ENCODE results near the gene APOBEC3G. TPM values are rescaled to one million over a fixed set of nuclear protein-coding genes. Genes with fewer than 3 reads are reported as not detected.
"Not testable (repeated sequence)": the region's sequence is repeated elsewhere in the genome, so short reads cannot be mapped to it uniquely, and the experiment has no call there.

APOBEC3G gene
- total and polyA plus RNA-seq, 2 donors (not counting 1 experiment from before 2014, with no cell fraction given): 14.3 to 22.1 TPM

- Histone ChIP-seq H3K4me1 (ENCODE audit: control insufficient read depth, extremely low read depth, insufficient read depth, low read length) (no peaks in the 10 kb centered on the region), H3K27ac (ENCODE audit: insufficient read depth, low read length) (no peak overlapping the region), H3K27me3 (ENCODE audit: control insufficient read depth, insufficient read depth, low read length) (peaks cover 10% of the 10 kb centered on the region), H2AFZ (ENCODE audit: low read length) (no peak overlapping the region), H3K79me2 (ENCODE audit: control insufficient read depth, insufficient read depth, low read length) (no peaks in the 10 kb centered on the region), H3K9me3 (ENCODE audit: control insufficient read depth, insufficient read depth, low read depth, low read length) (no peaks in the 10 kb centered on the region), H3K4me3 (replicated peaks in 1 of 4; ENCODE audit: control extremely low read depth in 1 of 4, insufficient read depth in 1 of 4, low read depth in 3 of 4, low read length in 4 of 4) (no peak overlapping the region), H4K20me1 (ENCODE audit: control insufficient read depth, extremely low read depth, insufficient read depth, low read length) (no peaks in the 10 kb centered on the region), H3K36me3 (ENCODE audit: control insufficient read depth, insufficient read depth, low read length) (no peaks in the 10 kb centered on the region), H3K4me2 (ENCODE audit: extremely low read depth, insufficient read depth, low read length) (no peak overlapping the region), H3K9ac (ENCODE audit: insufficient read depth, low read length) (no peak overlapping the region)
- DNase-seq (ENCODE audit: low read depth in 2 of 2): no peak
- TF ChIP-seq, protein P1, sequence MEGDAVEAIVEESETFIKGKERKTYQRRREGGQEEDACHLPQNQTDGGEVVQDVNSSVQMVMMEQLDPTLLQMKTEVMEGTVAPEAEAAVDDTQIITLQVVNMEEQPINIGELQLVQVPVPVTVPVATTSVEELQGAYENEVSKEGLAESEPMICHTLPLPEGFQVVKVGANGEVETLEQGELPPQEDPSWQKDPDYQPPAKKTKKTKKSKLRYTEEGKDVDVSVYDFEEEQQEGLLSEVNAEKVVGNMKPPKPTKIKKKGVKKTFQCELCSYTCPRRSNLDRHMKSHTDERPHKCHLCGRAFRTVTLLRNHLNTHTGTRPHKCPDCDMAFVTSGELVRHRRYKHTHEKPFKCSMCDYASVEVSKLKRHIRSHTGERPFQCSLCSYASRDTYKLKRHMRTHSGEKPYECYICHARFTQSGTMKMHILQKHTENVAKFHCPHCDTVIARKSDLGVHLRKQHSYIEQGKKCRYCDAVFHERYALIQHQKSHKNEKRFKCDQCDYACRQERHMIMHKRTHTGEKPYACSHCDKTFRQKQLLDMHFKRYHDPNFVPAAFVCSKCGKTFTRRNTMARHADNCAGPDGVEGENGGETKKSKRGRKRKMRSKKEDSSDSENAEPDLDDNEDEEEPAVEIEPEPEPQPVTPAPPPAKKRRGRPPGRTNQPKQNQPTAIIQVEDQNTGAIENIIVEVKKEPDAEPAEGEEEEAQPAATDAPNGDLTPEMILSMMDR (conservative IDR thresholded peaks at IDR 0.05 in 1 of 2, IDR thresholded peaks at IDR 0.05 in 1 of 2; ENCODE audit: low read depth in 1 of 2, low read length in 2 of 2): no peak
- no peak for TF ChIP-seq EZH2 (IDR thresholded peaks at IDR 0.05; ENCODE audit: low read length, missing control alignments)
Observed at GRCh38 chr22:39055658-39056057, 21.4 kb upstream of the APOBEC3G start.

GRCh38 chr22:39061290-39061689 lies 15.8 kb upstream of the APOBEC3G start:
- not testable (repeated sequence) for H3K79me2 ChIP-seq (ENCODE audit: control insufficient read depth, insufficient read depth, low read length); H3K27ac ChIP-seq (ENCODE audit: insufficient read depth, low read length); H3K4me1 ChIP-seq (ENCODE audit: control insufficient read depth, extremely low read depth, insufficient read depth, low read length); H4K20me1 ChIP-seq (ENCODE audit: control insufficient read depth, extremely low read depth, insufficient read depth, low read length); H3K27me3 ChIP-seq (ENCODE audit: control insufficient read depth, insufficient read depth, low read length); H3K9me3 ChIP-seq (ENCODE audit: control insufficient read depth, insufficient read depth, low read depth, low read length); H3K4me2 ChIP-seq (ENCODE audit: extremely low read depth, insufficient read depth, low read length); H3K4me3 ChIP-seq (replicated peaks in 1 of 4; ENCODE audit: control extremely low read depth in 1 of 4, insufficient read depth in 1 of 4, low read depth in 3 of 4, low read length in 4 of 4); DNase-seq (ENCODE audit: low read depth in 2 of 2); H2AFZ ChIP-seq (ENCODE audit: low read length); H3K36me3 ChIP-seq (ENCODE audit: control insufficient read depth, insufficient read depth, low read length); H3K9ac ChIP-seq (ENCODE audit: insufficient read depth, low read length)

GRCh38 chr22:39061951-39062350 lies 15.1 kb upstream of the APOBEC3G start:
- not testable (repeated sequence) for H3K27ac ChIP-seq (ENCODE audit: insufficient read depth, low read length); H3K4me1 ChIP-seq (ENCODE audit: control insufficient read depth, extremely low read depth, insufficient read depth, low read length); H2AFZ ChIP-seq (ENCODE audit: low read length); H3K4me2 ChIP-seq (ENCODE audit: extremely low read depth, insufficient read depth, low read length); H3K9me3 ChIP-seq (ENCODE audit: control insufficient read depth, insufficient read depth, low read depth, low read length); H3K36me3 ChIP-seq (ENCODE audit: control insufficient read depth, insufficient read depth, low read length); H3K9ac ChIP-seq (ENCODE audit: insufficient read depth, low read length); H3K27me3 ChIP-seq (ENCODE audit: control insufficient read depth, insufficient read depth, low read length); H3K4me3 ChIP-seq (replicated peaks in 1 of 4; ENCODE audit: control extremely low read depth in 1 of 4, insufficient read depth in 1 of 4, low read depth in 3 of 4, low read length in 4 of 4); H4K20me1 ChIP-seq (ENCODE audit: control insufficient read depth, extremely low read depth, insufficient read depth, low read length); H3K79me2 ChIP-seq (ENCODE audit: control insufficient read depth, insufficient read depth, low read length)
- DNase-seq (ENCODE audit: low read depth in 2 of 2): peak in 1 of 2 donors; percentile 68

- H3K27me3 ChIP-seq (ENCODE audit: control insufficient read depth, insufficient read depth, low read length); H3K79me2 ChIP-seq (ENCODE audit: control insufficient read depth, insufficient read depth, low read length); H3K27ac ChIP-seq (ENCODE audit: insufficient read depth, low read length); H3K9me3 ChIP-seq (ENCODE audit: control insufficient read depth, insufficient read depth, low read depth, low read length); H3K36me3 ChIP-seq (ENCODE audit: control insufficient read depth, insufficient read depth, low read length); DNase-seq (ENCODE audit: low read depth in 2 of 2); H3K9ac ChIP-seq (ENCODE audit: insufficient read depth, low read length); H3K4me1 ChIP-seq (ENCODE audit: control insufficient read depth, extremely low read depth, insufficient read depth, low read length); H3K4me2 ChIP-seq (ENCODE audit: extremely low read depth, insufficient read depth, low read length); H2AFZ ChIP-seq (ENCODE audit: low read length); H4K20me1 ChIP-seq (ENCODE audit: control insufficient read depth, extremely low read depth, insufficient read depth, low read length); H3K4me3 ChIP-seq (replicated peaks in 1 of 4; ENCODE audit: control extremely low read depth in 1 of 4, insufficient read depth in 1 of 4, low read depth in 3 of 4, low read length in 4 of 4): not testable (repeated sequence)
Observed at GRCh38 chr22:39063904-39064303, 13.2 kb upstream of the APOBEC3G start.

DNA sequence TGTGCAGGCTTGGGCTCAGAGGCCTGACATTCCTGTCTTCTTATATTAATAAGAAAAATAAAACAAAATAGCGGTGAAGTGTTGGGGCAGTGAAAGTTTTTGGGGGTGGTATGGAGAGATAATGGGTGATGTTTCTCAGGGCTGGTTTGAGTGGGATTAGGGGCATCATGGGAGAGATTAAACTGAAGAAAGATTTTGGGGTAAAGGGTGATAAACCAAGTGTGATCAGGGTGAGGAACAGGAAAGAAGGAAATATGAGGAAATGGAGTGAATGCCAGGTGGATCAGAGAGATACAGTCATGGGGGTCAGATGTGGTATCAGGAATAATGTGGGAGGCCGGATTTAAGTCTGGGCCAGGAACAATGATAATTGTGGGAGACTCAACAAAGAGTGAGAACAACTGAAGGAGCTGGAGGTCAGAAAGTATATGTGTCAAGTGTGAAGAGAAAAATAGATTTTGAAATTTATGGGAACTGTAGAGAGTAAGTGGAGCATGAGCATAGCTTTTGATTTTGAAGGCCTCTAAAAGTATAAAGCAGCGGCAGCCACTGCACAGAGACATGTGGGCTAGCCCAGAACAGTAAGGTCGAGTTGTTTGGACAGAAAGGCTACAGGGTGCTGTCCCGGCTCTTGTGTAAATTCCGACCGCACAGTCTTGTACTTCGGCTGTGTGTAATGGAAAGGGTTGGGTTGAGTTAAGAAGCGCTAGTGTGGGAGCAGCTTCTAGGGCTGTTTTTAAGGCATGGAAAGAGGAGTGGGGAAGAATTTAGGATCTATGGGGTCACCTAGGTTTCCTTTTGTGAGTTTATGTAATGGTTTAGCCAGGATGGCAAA lies 10.4 kb upstream of the APOBEC3G start:
- H3K4me2 ChIP-seq (ENCODE audit: extremely low read depth, insufficient read depth, low read length); H3K4me3 ChIP-seq (replicated peaks in 1 of 4; ENCODE audit: control extremely low read depth in 1 of 4, insufficient read depth in 1 of 4, low read depth in 3 of 4, low read length in 4 of 4): not testable (repeated sequence)

More for the DNA sequence above, 10.4 kb upstream of the APOBEC3G start:
- H3K79me2 ChIP-seq (ENCODE audit: control insufficient read depth, insufficient read depth, low read length); H3K27me3 ChIP-seq (ENCODE audit: control insufficient read depth, insufficient read depth, low read length); H3K36me3 ChIP-seq (ENCODE audit: control insufficient read depth, insufficient read depth, low read length); H3K9ac ChIP-seq (ENCODE audit: insufficient read depth, low read length); H3K4me1 ChIP-seq (ENCODE audit: control insufficient read depth, extremely low read depth, insufficient read depth, low read length); DNase-seq (ENCODE audit: low read depth in 2 of 2); H2AFZ ChIP-seq (ENCODE audit: low read length); H3K9me3 ChIP-seq (ENCODE audit: control insufficient read depth, insufficient read depth, low read depth, low read length); H4K20me1 ChIP-seq (ENCODE audit: control insufficient read depth, extremely low read depth, insufficient read depth, low read length); H3K27ac ChIP-seq (ENCODE audit: insufficient read depth, low read length): not testable (repeated sequence)
